LNCAP (cell line): Measurements from ENCODE around the gene RPL27.
A peak's percentile ranks its signal among the peaks of the same experiment; 100 is the strongest.

ENCODE experiments used
- CTCF ChIP-seq: fragments of 450-650 bp; IDR thresholded peaks from 2 replicates; pipeline ENCODE4 v1.5.1; 2017; ENCODE audit warnings: mild to moderate bottlenecking

Gene RPL27

GRCh38 chr17:42997984-42998938 is at the start of gene RPL27:
RPL27 (plus strand) TSS chr17:42998419; CDS start chr17:42998751, 332 bp downstream.
- peak; percentile 86 for TF ChIP-seq CTCF

GRCh38 chr17:42950044-42950783 is 48.0 kb upstream of the RPL27 start:
- TF ChIP-seq CTCF: no peak

GRCh38 chr17:42953669-42954068 is 44.5 kb upstream of the RPL27 start:
- TF ChIP-seq CTCF: no peak

- no peak for TF ChIP-seq CTCF
Observed at GRCh38 chr17:42964161-42964932, 33.9 kb upstream of the RPL27 start, which contains the start of gene AARSD1. AARSD1 (minus strand) TSS chr17:42964454; CDS start chr17:42964440, 14 bp downstream.

GRCh38 chr17:42967925-42968324 is 30.3 kb upstream of the RPL27 start:
- TF ChIP-seq CTCF: no peak

GRCh38 chr17:42969001-42969581 is 29.1 kb upstream of the RPL27 start:
- TF ChIP-seq CTCF: no peak

- no peak for TF ChIP-seq CTCF
Observed at GRCh38 chr17:42971589-42971988, 26.6 kb upstream of the RPL27 start.
